ENCODE measurements around the gene TRIM17.

The TRIM17 gene

DNA sequence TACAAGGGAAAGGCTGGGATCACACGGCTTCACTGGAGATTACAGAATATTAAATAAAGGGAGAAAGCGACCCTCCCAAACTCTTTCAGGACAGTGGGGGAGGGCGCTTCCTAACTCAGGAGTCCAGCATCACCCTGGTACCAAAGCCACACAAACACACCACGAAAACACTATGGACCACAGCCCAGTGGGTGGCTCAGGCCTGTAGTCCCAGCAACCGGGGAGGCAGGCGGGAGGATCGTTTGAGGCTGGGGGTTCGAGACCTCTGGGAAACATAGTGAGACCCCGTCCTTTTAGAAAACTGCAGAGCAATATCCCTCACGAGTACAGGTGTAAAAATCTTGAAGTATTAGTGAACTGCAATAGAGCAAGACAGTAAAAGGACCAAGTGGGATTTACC lies 26.0 kb downstream of the TRIM17 start:
- peaks cover 26% of the 10 kb centered on the region for H4K20me1 ChIP-seq (ENCODE audit: insufficient read depth, low read length)
- no peak for DNase-seq
- no peak for ATAC-seq (ENCODE audit: insufficient read depth, low read depth)
- H3K9me3 ChIP-seq (ENCODE audit: insufficient read depth, low read length, severe bottlenecking), result no peaks in the 10 kb centered on the region
- no peak overlapping the region for H2AFZ ChIP-seq (ENCODE audit: low read depth, low read length)
- no peak overlapping the region for H3K27ac ChIP-seq (ENCODE audit: low read length)
- no peak overlapping the region for H3K4me2 ChIP-seq (ENCODE audit: insufficient read depth, low read length)
- H3K27me3 ChIP-seq (ENCODE audit: insufficient read depth, low read length, poor library complexity), result no peaks in the 10 kb centered on the region
- no peak for TF ChIP-seq EZH2 (IDR thresholded peaks at IDR 0.05; ENCODE audit: borderline replicate concordance, low read depth, low read length, severe bottlenecking)
- TF ChIP-seq, protein P1, sequence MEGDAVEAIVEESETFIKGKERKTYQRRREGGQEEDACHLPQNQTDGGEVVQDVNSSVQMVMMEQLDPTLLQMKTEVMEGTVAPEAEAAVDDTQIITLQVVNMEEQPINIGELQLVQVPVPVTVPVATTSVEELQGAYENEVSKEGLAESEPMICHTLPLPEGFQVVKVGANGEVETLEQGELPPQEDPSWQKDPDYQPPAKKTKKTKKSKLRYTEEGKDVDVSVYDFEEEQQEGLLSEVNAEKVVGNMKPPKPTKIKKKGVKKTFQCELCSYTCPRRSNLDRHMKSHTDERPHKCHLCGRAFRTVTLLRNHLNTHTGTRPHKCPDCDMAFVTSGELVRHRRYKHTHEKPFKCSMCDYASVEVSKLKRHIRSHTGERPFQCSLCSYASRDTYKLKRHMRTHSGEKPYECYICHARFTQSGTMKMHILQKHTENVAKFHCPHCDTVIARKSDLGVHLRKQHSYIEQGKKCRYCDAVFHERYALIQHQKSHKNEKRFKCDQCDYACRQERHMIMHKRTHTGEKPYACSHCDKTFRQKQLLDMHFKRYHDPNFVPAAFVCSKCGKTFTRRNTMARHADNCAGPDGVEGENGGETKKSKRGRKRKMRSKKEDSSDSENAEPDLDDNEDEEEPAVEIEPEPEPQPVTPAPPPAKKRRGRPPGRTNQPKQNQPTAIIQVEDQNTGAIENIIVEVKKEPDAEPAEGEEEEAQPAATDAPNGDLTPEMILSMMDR (IDR thresholded peaks at IDR 0.05; ENCODE audit: borderline replicate concordance, extremely low read depth, low read length, poor library complexity, severe bottlenecking), result no peak
- no peaks in the 10 kb centered on the region for H3K79me2 ChIP-seq (ENCODE audit: insufficient read depth, low read length)
- no peak overlapping the region for H3K9ac ChIP-seq (ENCODE audit: low read depth, low read length)
- H3K4me3 ChIP-seq (ENCODE audit: low read depth in 1 of 2, low read length in 2 of 2), result no peak overlapping the region
- H3K4me1 ChIP-seq (ENCODE audit: insufficient read depth, low read length), result no peaks in the 10 kb centered on the region
- H3K36me3 ChIP-seq (ENCODE audit: insufficient read depth, low read length), result peaks cover 28% of the 10 kb centered on the region

- TF ChIP-seq, protein P1 (IDR thresholded peaks at IDR 0.05; ENCODE audit: borderline replicate concordance, extremely low read depth, low read length, poor library complexity, severe bottlenecking), result no peak
- no peak for TF ChIP-seq EZH2 (IDR thresholded peaks at IDR 0.05; ENCODE audit: borderline replicate concordance, low read depth, low read length, severe bottlenecking)
These were observed 29.3 kb downstream of the TRIM17 start for GRCh38 chr1:228387321-228387720.

DNA sequence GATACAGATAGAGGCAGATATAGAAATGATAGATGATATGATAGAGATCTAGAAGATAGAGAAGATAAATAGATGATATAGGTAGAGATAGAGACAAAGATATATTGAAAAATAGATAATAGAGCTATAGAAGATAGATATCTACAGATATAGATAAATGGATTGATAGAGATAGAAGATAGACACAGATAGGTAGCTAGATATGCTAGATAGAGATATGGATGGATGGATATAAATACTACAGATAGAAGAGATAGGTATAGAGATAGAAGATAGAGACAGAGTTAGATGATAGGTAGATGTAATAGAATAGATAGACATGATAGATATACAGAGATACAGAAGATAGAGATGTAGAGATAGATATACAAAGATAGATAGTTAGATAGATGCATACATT lies 31.4 kb downstream of the TRIM17 start:
- Histone ChIP-seq H3K9ac (ENCODE audit: low read depth, low read length) (no peak overlapping the region), H3K27ac (ENCODE audit: low read length) (no peak overlapping the region), H3K4me2 (ENCODE audit: insufficient read depth, low read length) (no peak overlapping the region), H4K20me1 (ENCODE audit: insufficient read depth, low read length) (no peaks in the 10 kb centered on the region), H2AFZ (ENCODE audit: low read depth, low read length) (no peak overlapping the region), H3K4me3 (ENCODE audit: low read depth in 1 of 2, low read length in 2 of 2) (no peak overlapping the region), H3K27me3 (ENCODE audit: insufficient read depth, low read length, poor library complexity) (no peaks in the 10 kb centered on the region), H3K4me1 (ENCODE audit: insufficient read depth, low read length) (no peaks in the 10 kb centered on the region), H3K79me2 (ENCODE audit: insufficient read depth, low read length) (no peaks in the 10 kb centered on the region), H3K36me3 (ENCODE audit: insufficient read depth, low read length) (no peaks in the 10 kb centered on the region), H3K9me3 (ENCODE audit: insufficient read depth, low read length, severe bottlenecking) (no peaks in the 10 kb centered on the region)
- TF ChIP-seq, protein P1 (IDR thresholded peaks at IDR 0.05; ENCODE audit: borderline replicate concordance, extremely low read depth, low read length, poor library complexity, severe bottlenecking), result no peak
- TF ChIP-seq EZH2 (IDR thresholded peaks at IDR 0.05; ENCODE audit: borderline replicate concordance, low read depth, low read length, severe bottlenecking), result no peak
- DNase-seq (no peak), ATAC-seq (ENCODE audit: insufficient read depth, low read depth) (no peak)

More at GRCh38 chr1:228387321-228387720, 29.3 kb downstream of the TRIM17 start:
- Histone ChIP-seq H4K20me1 (ENCODE audit: insufficient read depth, low read length) (peaks cover 10% of the 10 kb centered on the region), H3K4me1 (ENCODE audit: insufficient read depth, low read length) (no peaks in the 10 kb centered on the region), H2AFZ (ENCODE audit: low read depth, low read length) (no peak overlapping the region), H3K4me2 (ENCODE audit: insufficient read depth, low read length) (no peak overlapping the region), H3K79me2 (ENCODE audit: insufficient read depth, low read length) (no peaks in the 10 kb centered on the region), H3K9me3 (ENCODE audit: insufficient read depth, low read length, severe bottlenecking) (no peaks in the 10 kb centered on the region), H3K4me3 (ENCODE audit: low read depth in 1 of 2, low read length in 2 of 2) (no peak overlapping the region), H3K36me3 (ENCODE audit: insufficient read depth, low read length) (no peaks in the 10 kb centered on the region), H3K27ac (ENCODE audit: low read length) (no peak overlapping the region), H3K9ac (ENCODE audit: low read depth, low read length) (no peak overlapping the region), H3K27me3 (ENCODE audit: insufficient read depth, low read length, poor library complexity) (no peaks in the 10 kb centered on the region)
- ATAC-seq (ENCODE audit: insufficient read depth, low read depth), result no peak
- no peak for DNase-seq

GRCh38 chr1:228383773-228384172 lies 32.9 kb downstream of the TRIM17 start:
- Histone ChIP-seq H3K27me3 (ENCODE audit: insufficient read depth, low read length, poor library complexity) (no peaks in the 10 kb centered on the region), H3K4me2 (ENCODE audit: insufficient read depth, low read length) (no peak overlapping the region), H3K36me3 (ENCODE audit: insufficient read depth, low read length) (no peaks in the 10 kb centered on the region), H3K79me2 (ENCODE audit: insufficient read depth, low read length) (no peaks in the 10 kb centered on the region), H3K9ac (ENCODE audit: low read depth, low read length) (no peak overlapping the region), H2AFZ (ENCODE audit: low read depth, low read length) (no peak overlapping the region), H4K20me1 (ENCODE audit: insufficient read depth, low read length) (no peaks in the 10 kb centered on the region), H3K4me3 (ENCODE audit: low read depth in 1 of 2, low read length in 2 of 2) (no peak overlapping the region), H3K27ac (ENCODE audit: low read length) (no peak overlapping the region), H3K4me1 (ENCODE audit: insufficient read depth, low read length) (no peaks in the 10 kb centered on the region), H3K9me3 (ENCODE audit: insufficient read depth, low read length, severe bottlenecking) (no peaks in the 10 kb centered on the region)
- TF ChIP-seq, protein P1 (IDR thresholded peaks at IDR 0.05; ENCODE audit: borderline replicate concordance, extremely low read depth, low read length, poor library complexity, severe bottlenecking), result no peak
- TF ChIP-seq EZH2 (IDR thresholded peaks at IDR 0.05; ENCODE audit: borderline replicate concordance, low read depth, low read length, severe bottlenecking), result no peak
- DNase-seq, result no peak
- ATAC-seq (ENCODE audit: insufficient read depth, low read depth), result no peak
